ENCODE measurements around the gene HSD17B2. TPM values are rescaled to one million over a fixed set of nuclear protein-coding genes. Genes with fewer than 3 reads are reported as not detected.

The HSD17B2 gene
- total RNA-seq, 1 donor from 2014 or later, result not detected

DNA sequence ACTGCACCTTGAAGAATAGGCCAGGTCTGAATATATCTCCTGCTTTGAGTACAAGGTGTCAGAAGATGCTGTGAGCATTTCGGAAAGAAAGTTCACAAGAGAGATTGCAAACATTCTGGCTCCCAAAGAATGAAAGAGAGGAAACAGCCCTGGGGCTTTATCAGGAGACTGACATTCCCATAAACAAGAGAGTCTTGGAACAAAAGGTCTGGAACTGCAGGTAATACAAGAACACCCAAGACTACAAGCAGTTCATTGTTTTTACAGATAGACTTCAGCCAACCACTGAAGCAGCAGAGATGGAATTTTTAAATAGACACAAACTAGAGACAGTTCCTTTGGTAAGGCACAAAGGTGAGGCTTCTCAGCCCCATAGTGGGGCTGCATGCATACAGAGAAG is 14.4 kb downstream of the HSD17B2 start:
- intact Hi-C loops (cut with micrococcal nuclease), result no loop called here

DNA sequence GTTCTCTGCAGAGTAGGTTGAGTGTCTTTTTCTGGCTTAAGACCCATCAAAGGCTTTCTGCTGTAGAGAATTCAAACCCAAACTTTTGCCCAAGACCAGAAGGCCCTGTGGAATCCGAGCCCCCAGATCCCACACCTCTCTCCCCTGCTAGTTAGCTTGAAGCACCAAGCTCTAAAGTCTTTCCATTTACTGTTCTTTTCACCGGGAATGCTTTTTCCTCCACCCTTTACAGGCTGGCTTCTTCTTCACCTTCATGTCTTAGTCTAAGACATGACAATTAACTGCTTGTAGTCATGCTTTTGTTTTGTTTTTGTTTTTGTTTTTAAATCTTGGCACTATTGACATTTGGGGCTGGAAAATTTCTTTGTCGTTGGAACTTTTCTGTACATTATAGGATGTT is 15.5 kb downstream of the HSD17B2 start:
- intact Hi-C loops (cut with micrococcal nuclease), result loop anchor here (10.0 kb wide), 1 partner anchor 156 kb away; no protein-coding TSS in a partner anchor

- intact Hi-C loops (cut with micrococcal nuclease), result loop anchor here (10.0 kb wide), 1 partner anchor 156 kb away; no protein-coding TSS in a partner anchor
Measured at GRCh38 chr16:82050909-82051357, 15.9 kb downstream of the HSD17B2 start.

DNA sequence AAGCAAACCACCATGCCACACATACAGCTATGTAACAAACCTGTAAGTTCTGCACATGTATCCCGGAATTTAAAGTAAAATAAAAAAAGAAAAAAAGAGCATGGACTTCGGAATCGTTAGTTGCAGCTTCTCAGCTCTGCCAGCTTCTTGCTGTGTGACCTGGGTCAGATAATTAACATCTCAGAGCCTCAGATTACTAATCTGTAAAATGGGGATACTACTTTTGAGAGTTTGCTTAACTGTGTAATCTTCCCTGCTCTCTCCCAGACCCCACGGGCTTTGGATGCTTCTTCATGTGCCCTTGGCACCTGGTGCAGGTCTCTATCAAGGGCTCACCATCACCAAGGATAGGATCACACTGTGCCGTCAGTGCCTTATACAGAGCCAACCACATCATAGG is 16.6 kb downstream of the HSD17B2 start:
- intact Hi-C loops (cut with micrococcal nuclease), result loop anchor here (10.0 kb wide), 1 partner anchor 157 kb away; no protein-coding TSS in a partner anchor

GRCh38 chr16:82055117-82055516 is 20.1 kb downstream of the HSD17B2 start:
- intact Hi-C loops (cut with micrococcal nuclease), result loop anchor here (10.0 kb wide), 1 partner anchor 160 kb away; no protein-coding TSS in a partner anchor

GRCh38 chr16:82055728-82056549 is 20.9 kb downstream of the HSD17B2 start:
- intact Hi-C loops (cut with micrococcal nuclease), result loop anchor here (10.0 kb wide), 1 partner anchor 161 kb away; no protein-coding TSS in a partner anchor

- intact Hi-C loops (cut with micrococcal nuclease), result loop anchor here (10.0 kb wide), 1 partner anchor 162 kb away; no protein-coding TSS in a partner anchor
Measured at GRCh38 chr16:82056550-82056896, 21.5 kb downstream of the HSD17B2 start.

DNA sequence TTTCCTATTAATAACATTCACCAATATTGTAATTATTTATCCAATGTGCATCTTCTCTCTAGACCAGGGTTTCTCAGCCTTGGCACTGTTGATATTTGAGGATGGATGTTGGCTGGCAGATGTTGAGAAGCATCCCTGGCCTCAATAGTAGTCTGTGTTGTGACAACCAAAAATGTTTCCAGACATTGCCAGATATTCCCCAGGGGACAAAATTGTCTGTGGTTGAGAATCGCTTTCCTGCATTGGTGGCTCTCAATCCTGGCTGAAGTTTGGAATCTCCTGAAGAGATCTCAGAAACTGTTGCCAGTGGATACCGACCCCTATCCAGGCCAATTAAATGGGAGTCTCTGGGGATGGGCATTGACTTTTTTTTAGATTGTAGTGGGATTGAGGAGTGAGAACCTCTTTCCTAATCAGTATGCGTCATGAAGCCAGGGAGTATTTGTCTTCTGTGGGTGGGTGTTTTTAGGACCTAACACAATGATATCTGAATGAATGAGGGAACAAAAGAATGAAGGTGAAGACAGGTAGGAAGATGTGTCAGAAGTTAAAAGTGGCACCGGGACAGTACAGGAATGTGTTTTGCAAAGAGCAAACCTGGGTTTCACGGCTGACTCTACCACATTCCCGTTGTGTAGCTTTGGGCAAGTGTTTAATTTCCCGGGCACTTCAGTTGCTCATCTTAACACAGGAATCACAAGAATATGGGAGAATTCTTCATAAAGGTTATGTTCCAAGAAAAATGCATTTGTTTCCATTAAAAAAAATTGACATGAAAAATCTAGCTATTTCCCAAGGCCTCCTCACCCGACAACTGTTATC is 24.3 kb downstream of the HSD17B2 start:
- intact Hi-C loops (cut with micrococcal nuclease), result loop anchor here (10.0 kb wide), 1 partner anchor 165 kb away; no protein-coding TSS in a partner anchor

GRCh38 chr16:82059983-82060421 is 24.9 kb downstream of the HSD17B2 start:
- intact Hi-C loops (cut with micrococcal nuclease), result loop anchor here (10.0 kb wide), 1 partner anchor 165 kb away; no protein-coding TSS in a partner anchor

DNA sequence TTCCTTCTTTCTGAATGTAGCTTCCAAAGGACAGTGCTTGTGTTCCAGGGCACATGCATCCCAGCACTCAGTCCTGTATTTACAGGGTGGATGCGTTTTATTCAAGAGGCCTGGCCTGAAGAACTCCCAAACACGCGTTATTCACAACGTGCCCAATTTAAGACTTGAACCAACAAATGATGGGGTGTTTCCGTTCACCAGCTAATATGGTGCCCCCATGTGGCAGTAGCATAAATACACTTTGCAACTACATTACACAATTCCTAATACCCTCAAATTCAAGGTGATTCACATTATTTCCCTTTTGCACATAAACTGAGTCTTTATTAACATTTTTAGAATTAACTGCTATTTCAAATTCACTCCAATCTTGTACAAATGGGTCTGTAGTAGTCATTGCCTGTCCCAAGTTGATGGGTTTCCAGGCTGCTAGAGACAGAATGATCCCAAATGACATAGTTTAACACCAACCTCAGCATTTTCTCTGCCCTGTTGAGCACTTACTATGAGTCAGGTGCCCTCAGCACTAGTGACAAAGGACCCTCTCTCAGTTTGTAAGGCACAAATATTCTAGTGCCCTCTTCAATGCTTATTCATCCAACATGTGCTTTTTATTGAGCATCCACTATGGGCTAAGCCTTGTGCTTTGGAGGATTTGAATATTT is 26.9 kb downstream of the HSD17B2 start:
- intact Hi-C loops (cut with micrococcal nuclease), result no loop called here

GRCh38 chr16:82062645-82063058 is 27.6 kb downstream of the HSD17B2 start:
- intact Hi-C loops (cut with micrococcal nuclease), result no loop called here

DNA sequence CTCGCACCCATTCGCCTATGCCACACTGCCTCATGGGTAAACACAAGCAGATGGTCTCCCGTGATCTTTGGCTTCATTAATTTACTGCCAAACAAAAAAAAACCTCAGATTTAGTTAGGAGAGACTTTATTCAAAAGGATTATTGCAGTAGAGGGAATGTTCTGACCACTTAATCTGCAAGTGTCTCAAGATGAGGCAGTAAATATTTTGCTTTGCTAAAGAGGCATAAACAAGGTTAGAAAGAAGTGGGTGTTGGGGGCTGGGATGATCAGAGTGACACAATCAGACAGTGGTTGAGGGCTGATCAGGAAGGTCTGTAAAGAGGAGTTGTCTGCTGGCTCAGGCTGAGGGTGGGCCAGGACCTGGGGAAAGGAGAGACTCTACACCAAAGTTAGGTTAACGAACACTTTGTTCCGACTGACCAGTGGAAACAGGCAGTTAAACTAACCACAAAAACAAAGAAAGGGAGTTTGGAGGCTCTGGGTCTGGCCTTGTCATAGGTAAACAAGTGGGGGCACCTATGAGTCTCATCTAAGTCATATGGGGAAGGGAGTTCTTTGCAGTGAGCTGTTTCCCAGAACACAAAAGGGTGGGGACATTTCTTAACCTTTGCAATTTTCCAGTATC is 28.5 kb downstream of the HSD17B2 start:
- intact Hi-C loops (cut with micrococcal nuclease), result no loop called here

DNA sequence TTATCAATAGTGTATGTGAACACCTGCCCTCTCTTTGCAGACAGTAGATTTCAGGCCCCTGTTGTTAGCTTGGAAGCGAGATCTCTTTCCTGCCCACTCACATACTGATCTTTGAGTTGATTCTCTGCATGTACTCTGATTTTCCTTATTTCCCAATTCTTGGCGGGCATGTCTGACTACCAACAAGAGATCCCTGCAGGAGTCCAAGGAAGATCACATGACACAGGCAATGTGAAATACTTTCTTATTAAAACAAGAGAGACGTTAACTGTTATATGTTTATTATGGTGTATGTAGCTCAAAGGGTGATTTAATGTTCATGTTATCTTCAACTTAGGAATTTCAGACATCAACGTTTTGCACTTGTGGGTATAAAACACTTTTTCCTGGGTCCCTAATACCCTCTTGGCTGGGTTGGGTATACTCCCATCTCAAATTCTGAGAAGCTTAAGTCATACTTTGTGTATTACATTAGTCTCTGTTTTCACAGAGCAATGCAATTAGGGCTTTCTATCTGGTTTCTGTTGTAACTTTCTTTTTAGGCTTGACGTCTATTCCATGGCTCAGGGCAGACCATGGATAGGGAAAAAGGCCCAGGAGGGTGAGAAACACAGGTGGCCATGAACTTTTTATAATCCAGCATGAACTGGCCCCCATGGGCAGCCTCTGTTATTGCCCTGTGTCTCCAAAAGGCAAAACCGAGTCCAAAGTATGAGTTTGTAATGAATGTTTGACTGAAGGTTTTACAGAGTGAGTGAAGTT is 32.2 kb downstream of the HSD17B2 start:
- intact Hi-C loops (cut with micrococcal nuclease), result no loop called here

DNA sequence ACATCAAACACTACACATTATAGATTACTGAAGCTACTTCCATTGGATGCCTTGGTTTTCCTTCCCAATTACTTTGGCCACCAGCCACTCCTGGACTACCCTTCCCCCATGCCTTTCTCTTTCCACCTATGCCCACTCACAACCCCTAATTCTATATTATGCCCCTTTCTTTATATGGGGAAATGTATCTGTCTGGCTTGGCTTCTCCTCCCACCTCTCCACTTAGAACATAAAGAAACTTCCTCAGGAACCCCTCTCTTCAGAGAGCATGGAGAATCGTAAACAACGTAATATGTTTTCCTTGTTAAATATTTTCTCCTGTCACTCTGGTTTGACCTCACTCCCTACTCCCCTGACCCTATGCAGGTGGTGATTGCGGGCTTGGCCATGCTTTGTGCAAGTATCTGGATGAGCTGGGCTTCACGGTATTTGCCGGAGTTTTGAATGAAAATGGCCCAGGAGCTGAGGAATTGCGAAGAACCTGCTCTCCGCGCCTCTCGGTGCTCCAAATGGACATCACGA is 32.8 kb downstream of the HSD17B2 start:
- intact Hi-C loops (cut with micrococcal nuclease), result no loop called here

DNA sequence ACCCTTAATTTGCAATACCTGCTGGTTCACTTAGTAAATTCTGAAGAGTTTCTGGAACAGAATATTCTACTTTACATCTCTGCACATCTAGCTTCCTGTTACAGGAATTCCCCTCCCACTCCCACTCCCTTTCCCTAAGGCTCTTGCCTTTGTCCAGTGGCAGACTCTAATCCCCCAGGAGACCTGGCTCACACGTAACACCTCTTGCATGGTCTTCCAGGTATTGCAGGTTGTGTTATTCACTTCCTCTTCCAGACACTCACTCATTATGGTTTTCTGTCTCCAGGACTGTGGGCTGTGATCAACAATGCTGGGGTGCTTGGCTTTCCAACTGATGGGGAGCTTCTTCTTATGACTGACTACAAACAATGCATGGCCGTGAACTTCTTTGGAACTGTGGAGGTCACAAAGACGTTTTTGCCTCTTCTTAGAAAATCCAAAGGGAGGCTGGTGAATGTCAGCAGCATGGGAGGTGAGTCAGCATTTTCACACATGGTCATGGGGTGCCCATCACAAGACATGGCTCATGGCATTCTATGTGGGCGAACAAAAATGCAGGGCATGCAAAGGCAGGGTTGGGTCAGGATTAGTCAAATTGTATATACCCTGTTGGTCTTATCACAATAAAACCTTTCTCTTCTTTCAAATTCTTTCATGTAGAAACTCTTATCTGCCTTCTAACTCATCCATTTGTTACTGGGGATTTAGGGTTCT is 35.8 kb downstream of the HSD17B2 start:
- intact Hi-C loops (cut with micrococcal nuclease), result no loop called here

- intact Hi-C loops (cut with micrococcal nuclease), result no loop called here
Measured at GRCh38 chr16:82071421-82071820, 36.4 kb downstream of the HSD17B2 start.

DNA sequence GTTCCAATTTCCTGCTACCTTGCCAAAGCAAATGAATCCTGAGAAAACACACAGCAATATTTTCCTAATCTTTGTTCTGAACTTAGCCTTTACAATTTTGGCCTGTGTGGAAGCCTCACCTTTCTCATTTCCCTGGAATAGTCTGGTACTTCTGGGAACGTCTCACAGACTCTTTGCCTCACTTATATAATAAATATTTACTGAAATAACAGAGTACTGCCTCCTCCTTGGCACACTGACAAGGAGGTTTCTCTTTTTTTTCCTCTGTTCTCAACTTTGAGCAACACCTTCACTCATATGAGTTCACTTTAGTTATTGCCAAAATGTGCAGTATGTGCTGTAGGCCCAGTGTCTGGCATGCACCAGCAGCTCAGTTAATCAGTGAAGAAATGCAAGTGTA is 37.3 kb downstream of the HSD17B2 start:
- intact Hi-C loops (cut with micrococcal nuclease), result no loop called here

- intact Hi-C loops (cut with micrococcal nuclease), result no loop called here
Measured at GRCh38 chr16:82074019-82074558, 39.0 kb downstream of the HSD17B2 start.

- intact Hi-C loops (cut with micrococcal nuclease), result no loop called here
Measured at GRCh38 chr16:82078125-82078524, 43.1 kb downstream of the HSD17B2 start.
